HL-60 (cell line): ENCODE results near the gene ZNF76.

Experiments used
- DNase-seq, 2 experiments: peaks; one replicate each; pipeline ENCODE4 v3.0.0-alpha.2; 2010 to 2020; ENCODE audit warnings: low read depth in 1 of 2, low spot score in 1 of 2
- H3K27ac ChIP-seq: fragments of 250-450 bp; sonication (Bioruptor Pico); replicated peaks from 2 replicates; pipeline ENCODE4 v1.5.1; 2020; ENCODE audit warnings: mild to moderate bottlenecking, moderate library complexity
- H3K27me3 ChIP-seq: fragments of 250-450 bp; sonication (Bioruptor Pico); 2 replicates; pipeline ENCODE4 v1.5.1; 2021; ENCODE audit warnings: mild to moderate bottlenecking, moderate library complexity; ENCODE audit not compliant: insufficient read depth, poor library complexity, severe bottlenecking
- H3K4me3 ChIP-seq: replicated peaks from 2 replicates; pipeline ENCODE4 v1.5.1; 2011; ENCODE audit warnings: mild to moderate bottlenecking, control low read depth, low read length; ENCODE audit not compliant: insufficient read depth
- CTCF ChIP-seq: IDR thresholded peaks from one replicate; pipeline ENCODE4 v1.5.1; 2011; ENCODE audit warnings: low read length, control low read depth, inconsistent platforms; ENCODE audit not compliant: insufficient read depth
- GABPA ChIP-seq: IDR thresholded peaks from 2 replicates; pipeline ENCODE4 v1.6.1; 2012; ENCODE audit warnings: low read depth
- POLR2AphosphoS5 ChIP-seq: IDR thresholded peaks from 2 replicates; pipeline ENCODE4 v1.6.1; 2012; ENCODE audit warnings: low read depth
- SPI1 ChIP-seq: IDR thresholded peaks from 2 replicates; pipeline ENCODE4 v1.6.1; 2012; ENCODE audit warnings: low read depth, mild to moderate bottlenecking, borderline replicate concordance
- TF ChIP-seq, protein P1 (sequence below): IDR thresholded peaks from 2 replicates; pipeline ENCODE4 v1.6.1; 2012; ENCODE audit warnings: low read depth; ENCODE audit not compliant: insufficient replicate concordance

Gene ZNF76

DNA sequence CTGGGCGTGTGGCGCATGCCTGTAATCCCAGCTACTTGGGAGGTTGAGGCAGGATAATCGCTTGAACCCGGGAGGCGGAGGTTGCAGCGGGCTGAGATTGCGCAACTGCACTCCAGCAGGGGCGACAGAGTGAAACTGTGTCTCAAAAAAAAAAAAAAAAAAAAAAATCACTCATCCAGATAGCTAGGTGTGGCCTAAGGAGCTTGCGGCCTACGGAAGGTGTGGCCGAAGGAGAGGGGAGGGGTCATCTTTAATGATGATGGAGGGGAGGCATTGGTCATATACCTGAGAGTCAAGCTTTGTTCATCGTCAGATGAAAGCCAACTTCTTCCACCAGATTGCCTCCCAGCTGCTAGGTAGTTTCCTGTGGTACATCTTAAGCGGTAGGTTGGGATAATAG lies 82.0 kb downstream of the ZNF76 start:
- Histone ChIP-seq H3K4me3 (no peak overlapping the region), H3K27ac (no peak overlapping the region)
- DNase-seq = no peak

GRCh38 chr6:35342258-35343091 lies 82.9 kb downstream of the ZNF76 start, which contains the start of gene PPARD:
TSS of gene PPARD (plus strand) at chr6:35342558. CDS start at chr6:35411088, 68,530 bp downstream.
- H3K4me3 ChIP-seq = peak within 1 kb of the TSS; percentile 86
- H3K27ac ChIP-seq = no peak within 1 kb of the TSS
- TF ChIP-seq POLR2AphosphoS5 (no peak), GABPA (peak; percentile 14; the same call in 1 of the 2 replicates), CTCF (peak; percentile 79), SPI1 (no peak)
- TF ChIP-seq, protein P1, sequence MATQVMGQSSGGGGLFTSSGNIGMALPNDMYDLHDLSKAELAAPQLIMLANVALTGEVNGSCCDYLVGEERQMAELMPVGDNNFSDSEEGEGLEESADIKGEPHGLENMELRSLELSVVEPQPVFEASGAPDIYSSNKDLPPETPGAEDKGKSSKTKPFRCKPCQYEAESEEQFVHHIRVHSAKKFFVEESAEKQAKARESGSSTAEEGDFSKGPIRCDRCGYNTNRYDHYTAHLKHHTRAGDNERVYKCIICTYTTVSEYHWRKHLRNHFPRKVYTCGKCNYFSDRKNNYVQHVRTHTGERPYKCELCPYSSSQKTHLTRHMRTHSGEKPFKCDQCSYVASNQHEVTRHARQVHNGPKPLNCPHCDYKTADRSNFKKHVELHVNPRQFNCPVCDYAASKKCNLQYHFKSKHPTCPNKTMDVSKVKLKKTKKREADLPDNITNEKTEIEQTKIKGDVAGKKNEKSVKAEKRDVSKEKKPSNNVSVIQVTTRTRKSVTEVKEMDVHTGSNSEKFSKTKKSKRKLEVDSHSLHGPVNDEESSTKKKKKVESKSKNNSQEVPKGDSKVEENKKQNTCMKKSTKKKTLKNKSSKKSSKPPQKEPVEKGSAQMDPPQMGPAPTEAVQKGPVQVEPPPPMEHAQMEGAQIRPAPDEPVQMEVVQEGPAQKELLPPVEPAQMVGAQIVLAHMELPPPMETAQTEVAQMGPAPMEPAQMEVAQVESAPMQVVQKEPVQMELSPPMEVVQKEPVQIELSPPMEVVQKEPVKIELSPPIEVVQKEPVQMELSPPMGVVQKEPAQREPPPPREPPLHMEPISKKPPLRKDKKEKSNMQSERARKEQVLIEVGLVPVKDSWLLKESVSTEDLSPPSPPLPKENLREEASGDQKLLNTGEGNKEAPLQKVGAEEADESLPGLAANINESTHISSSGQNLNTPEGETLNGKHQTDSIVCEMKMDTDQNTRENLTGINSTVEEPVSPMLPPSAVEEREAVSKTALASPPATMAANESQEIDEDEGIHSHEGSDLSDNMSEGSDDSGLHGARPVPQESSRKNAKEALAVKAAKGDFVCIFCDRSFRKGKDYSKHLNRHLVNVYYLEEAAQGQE = no peak
- peak; percentile 84 to 95 for DNase-seq
- H3K27me3 ChIP-seq = peaks cover 2% of the 10 kb centered on the region

More for the DNA sequence above, 82.0 kb downstream of the ZNF76 start:
- H3K27me3 ChIP-seq = peaks cover 2% of the 10 kb centered on the region
- no peak for TF ChIP-seq CTCF
- TF ChIP-seq, protein P1 = no peak

GRCh38 chr6:35343092-35343834 lies 83.7 kb downstream of the ZNF76 start:
- TF ChIP-seq CTCF (no peak), GABPA (no peak), POLR2AphosphoS5 (peak; percentile 48; the same call in 1 of the 2 replicates), SPI1 (peak; percentile 1; the same call in 1 of the 2 replicates)
- TF ChIP-seq, protein P1 = no peak
- peak in 1 of 2 experiments; percentile 55 for DNase-seq
- Histone ChIP-seq H3K4me3 (peak overlapping the region; percentile 86), H3K27me3 (peaks cover 2% of the 10 kb centered on the region), H3K27ac (no peak overlapping the region)
